ENCODE results near the gene KRT80.

DNA sequence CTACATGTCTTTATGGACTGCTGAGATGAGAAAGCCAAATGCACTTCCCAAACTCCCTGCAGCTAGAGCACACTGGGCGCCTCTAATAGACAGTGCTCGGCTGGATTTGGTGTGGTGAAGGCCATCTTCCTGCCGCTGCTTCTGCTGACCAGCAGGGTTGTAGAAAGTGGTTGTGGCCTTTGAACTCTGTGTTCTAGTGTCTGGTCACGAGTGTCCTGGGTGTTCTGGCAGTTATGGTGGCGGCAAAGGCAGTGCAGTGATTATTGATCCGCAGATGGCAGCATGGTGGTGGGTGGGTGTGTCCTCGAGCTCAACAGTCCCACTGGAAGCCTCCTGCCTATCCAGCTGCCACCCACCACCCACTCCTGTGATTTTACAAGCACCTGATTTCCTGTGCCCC, 68.9 kb downstream of the KRT80 start:
- TF ChIP-seq, protein P1, sequence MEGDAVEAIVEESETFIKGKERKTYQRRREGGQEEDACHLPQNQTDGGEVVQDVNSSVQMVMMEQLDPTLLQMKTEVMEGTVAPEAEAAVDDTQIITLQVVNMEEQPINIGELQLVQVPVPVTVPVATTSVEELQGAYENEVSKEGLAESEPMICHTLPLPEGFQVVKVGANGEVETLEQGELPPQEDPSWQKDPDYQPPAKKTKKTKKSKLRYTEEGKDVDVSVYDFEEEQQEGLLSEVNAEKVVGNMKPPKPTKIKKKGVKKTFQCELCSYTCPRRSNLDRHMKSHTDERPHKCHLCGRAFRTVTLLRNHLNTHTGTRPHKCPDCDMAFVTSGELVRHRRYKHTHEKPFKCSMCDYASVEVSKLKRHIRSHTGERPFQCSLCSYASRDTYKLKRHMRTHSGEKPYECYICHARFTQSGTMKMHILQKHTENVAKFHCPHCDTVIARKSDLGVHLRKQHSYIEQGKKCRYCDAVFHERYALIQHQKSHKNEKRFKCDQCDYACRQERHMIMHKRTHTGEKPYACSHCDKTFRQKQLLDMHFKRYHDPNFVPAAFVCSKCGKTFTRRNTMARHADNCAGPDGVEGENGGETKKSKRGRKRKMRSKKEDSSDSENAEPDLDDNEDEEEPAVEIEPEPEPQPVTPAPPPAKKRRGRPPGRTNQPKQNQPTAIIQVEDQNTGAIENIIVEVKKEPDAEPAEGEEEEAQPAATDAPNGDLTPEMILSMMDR (IDR thresholded peaks at IDR 0.05): no peak
- TF ChIP-seq POLR2A (IDR thresholded peaks at IDR 0.05): no peak

Data from uterus (tissue), 2 donors.